Measurements from ENCODE around the gene SUMO3.

Gene SUMO3

DNA sequence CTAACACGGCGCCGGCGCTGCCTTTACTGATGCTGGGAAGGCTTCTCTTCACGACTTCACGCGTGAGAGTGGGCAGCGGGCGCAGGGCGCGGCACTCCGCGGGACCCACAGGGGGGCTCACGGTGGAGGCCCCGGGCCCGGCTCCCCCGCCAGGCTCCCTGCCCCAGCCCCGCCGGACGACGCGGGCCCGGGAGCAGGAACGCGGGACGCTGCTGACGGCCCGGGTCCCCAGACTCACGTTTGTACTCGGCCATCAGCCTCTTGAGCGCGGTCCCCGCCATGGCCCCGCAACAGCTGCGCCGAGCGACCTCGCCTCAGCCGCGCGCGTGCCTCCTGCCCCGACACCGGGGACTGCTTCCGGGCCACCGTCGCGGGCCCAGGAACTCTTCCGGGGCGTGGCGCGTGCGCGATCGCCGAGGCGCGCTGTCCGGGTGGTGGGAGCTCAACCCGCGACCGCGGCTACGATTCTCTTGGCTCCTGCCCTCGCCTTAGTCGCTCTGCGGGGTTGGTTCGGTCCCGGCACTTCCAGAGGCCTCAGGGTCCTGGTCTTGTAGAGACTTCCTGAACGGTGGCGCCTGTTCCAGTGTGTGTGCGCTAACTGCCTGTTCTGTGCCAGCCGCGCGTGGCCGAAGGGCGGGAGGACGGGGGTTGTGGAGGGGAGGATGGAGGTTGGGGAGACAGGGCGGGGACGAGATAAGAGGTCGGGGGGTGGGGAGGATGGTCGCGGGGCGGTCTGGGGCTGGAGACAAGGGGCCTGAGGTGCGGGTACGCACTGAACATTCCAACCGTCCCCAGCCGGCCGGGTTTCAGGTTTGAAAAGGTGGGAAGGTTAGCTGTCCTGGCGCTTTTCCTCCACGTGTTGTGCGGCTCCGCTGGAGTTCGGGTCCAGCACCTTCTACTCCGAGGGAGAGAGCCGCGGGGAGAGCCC is 16.1 kb downstream of the SUMO3 start, which contains the start of gene UBE2G2:
Gene UBE2G2, minus strand, starts transcription at position 353 of the 928 bp plus-strand sequence. Its CDS starts 72 bp downstream, at position 281.
- DNase-seq: peak; percentile 83

DNA sequence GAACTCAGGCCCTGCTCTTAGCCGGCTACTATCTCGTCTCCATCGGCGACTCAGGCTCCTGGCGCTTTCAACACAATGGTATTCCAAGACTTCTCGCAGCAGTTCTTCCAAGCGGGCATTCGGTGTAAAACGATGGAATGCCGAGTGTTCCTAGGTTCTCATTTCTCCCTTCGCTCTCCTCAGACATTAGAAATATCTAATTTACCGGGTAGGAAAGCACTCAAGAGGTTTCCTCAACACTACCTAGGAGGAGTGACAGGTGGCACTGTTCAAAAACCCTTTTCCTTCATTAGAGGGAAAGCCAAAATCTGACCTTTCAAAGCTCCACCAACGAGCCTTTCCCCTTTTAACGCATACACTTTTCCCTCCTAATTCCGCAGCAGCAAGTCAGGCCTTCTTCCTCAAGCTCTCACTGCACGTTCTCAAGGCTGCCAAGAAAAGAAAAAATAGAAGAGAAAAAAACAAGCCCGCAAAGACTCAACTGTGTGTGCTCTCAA is 16.8 kb downstream of the SUMO3 start:
- DNase-seq: no peak

DNA sequence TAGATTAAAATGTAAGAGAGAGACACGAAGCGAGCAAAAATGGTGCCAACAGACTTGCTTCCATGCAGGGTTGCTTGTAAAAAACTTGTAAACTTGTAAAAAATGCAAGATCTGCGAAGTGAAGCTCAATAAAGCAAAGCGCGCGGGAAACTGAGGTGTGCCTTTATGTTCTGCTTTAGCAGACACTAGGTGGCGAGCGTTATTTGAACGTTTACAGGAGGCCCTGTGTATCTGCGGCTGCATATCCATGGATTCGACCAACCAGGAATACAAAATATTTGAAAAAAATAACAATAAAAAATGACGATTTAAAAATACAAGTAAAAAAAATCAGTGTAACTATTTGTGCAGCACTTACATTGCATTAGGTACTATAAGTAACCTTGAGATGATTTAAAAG is 17.8 kb downstream of the SUMO3 start:
- no peak for DNase-seq

DNA sequence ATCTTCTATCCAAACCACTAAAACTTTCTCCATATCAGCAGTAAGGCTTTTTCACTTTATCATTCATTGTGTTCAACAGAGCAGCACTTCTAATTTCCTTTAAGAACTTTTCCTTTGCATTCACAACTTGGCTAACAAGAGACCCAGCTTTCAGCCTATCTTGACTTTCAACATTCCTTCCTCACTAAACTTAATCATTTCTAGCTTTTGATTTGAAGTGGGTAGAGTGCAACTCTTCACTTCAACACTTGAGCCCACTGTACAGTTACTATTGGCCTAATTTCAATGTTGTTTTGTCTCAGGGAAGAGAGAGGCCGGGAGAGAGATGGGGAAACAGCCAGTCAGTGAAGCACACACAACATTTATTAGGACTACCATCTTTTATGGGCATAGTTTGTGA is 18.2 kb downstream of the SUMO3 start:
- no peak for DNase-seq

DNA sequence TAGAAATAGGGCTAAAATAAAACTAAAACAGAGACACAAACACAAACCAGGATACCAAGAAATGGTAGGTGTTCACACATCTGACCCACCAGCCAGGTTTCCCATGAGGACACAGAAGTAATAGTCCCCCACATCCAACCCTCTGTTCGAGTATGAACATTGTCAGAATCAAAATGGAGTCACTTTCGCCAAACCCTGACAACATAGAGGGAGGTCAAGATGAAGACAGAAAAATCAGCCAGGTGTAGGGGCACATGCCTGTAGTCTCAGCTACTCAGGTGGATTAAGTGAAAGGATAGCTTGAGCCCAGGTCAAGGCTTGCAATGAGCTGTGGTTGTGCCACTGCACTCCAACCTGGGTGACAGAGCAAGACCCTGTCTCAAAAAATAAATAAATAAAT is 20.1 kb downstream of the SUMO3 start:
- no peak for DNase-seq

DNA sequence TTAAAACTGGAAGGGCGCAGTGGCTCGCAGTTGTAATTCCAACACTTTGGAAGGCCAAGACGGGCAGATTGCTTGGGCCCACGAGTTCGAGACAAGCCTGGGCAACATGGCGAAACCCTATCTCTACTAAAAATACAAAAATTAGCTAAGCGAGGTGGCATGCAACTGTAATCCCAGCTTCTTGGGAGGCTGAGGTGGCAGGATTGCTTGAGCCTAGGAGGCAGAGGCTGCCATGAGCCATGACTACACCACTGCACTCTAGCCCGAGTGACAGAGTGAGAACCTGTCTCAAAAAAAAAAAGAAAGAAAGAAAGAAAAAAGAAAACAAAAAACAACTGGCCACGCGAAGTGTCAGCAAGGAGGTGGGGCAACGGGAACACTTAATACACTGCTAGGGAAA is 22.5 kb downstream of the SUMO3 start:
- no peak for DNase-seq

DNA sequence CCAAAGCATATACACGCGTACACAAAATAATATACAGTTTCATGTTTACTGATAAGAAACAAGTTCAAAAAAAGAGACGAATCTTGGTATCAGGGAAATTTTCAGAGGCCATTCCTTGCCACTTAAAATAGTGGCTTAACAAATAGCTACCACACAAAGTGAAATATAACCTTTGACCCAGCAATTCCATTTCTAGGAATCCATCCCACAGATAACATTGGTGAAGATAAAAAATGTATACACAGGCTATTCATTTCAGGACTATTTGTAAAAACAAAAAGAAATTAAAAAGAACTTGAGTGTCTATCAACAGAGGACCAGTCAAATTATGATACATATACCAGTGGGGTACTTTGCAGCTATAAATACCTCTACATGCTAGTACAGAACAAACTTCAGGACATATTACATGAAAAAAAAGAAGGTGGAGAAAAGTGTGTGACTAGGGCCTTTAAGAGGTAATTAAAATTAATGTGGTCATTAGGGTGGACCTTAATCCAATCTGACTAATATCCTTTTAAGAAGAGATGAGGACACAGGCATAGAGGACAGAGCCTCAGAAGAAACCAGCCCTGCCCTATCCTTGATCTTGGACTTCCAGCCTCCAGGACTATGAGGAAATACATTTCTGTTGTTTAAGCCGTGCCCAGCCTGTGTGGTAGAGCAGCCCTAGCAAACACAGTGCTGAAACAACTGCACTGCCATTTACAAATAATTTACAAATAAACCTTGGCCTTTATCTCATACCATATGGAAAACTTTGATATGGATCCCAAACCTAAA is 24.1 kb downstream of the SUMO3 start:
- no peak for DNase-seq

DNA sequence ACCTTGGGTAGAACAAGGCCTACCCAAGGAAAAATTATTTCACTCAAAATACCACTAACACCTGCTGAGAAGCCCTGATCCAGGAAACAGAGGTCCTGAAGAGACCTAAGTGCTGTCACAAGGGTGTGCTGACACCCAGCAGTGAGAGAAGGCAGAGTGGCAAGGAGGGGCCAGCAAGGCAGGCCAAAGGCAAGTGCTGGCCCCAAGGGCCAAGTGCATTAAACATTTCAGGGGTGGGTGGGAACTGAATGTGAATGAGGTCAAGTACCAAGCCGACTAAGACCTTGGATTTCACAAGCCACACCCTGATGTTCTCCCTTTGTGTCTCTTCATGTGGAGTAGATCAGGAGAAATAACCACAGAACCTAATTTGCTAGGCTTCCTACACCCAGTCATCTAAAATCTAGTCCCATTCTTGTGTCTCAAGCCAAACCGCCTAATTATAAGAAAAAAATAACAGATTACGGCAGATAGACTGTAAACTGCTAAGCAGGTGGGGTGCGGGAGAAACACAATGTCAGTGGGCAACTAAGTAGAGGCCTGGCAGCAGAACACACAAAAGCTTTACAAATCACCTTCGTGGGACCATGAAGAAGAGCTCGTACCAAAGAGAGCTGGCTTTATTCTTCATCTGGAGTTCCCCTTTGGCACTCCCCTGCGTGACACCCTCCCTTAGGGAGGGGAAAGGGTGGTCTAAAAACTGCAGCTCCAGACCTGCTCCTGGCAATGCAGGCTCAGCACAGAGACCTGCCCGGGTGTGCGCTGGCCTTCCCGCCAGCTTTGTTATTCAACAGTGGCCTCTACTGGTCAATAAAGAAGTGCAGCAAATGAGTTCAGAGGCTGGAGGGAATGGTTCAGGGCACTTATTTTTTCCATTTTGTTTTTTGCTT is 24.9 kb downstream of the SUMO3 start:
- DNase-seq: peak; percentile 28

DNA sequence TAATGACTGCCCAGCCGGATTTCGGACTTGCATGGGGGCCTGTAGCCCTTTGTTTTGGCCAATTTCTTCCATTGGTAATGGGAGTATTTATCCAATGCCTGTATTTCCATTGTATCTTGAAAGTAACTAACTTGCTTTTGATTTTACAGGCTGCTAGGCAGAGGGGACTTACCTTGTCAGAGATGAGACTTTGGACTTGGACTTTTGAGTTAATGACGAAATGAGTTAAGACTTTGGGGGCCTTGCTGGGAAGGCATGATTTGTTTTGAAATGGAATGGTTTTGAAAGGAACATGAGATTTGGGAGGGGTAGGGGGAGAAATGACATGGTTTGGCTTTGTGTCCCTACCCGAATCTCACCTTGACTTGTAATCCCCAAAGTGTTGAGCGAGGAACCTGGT is 25.9 kb downstream of the SUMO3 start:
- DNase-seq: no peak

DNA sequence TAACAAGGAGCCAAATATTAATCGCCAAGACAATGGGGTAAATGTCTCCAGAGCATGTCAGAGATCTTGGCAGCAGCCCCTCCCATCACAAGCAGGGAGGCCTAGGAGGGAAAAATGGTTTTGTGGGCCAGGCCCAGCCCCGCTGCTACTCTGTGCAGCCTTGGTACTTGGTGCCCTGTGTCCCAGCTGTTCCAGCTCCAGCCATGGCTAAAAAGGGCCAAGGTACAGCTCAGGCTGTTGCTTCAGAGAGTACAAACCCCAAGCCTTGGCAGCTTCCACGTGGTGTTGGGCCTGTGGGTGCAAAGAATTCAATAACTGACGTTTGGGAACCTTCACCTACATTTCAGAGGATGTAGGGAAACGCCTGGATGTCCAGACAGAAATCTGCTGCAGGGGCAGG is 26.6 kb downstream of the SUMO3 start:
- DNase-seq: no peak

DNA sequence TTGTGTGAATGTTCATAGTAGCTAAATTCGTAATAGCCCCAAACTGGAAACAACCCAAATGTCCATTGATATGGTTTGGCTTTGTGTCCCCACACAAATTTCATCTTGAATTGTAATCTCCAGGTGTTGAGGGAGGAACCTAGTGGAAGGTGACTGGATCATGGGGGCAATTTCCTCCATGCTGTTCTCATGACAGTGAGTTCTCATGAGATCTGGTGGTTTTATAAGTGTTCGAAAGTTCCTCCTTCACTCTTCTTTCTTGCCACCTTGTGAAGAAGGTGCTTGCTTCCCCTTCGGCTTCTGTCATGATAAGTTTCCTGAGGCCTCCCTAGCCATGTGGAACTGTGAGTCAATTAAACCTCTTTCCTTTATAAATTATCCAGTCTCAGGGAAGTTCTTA is 27.5 kb downstream of the SUMO3 start:
- no peak for DNase-seq

DNA sequence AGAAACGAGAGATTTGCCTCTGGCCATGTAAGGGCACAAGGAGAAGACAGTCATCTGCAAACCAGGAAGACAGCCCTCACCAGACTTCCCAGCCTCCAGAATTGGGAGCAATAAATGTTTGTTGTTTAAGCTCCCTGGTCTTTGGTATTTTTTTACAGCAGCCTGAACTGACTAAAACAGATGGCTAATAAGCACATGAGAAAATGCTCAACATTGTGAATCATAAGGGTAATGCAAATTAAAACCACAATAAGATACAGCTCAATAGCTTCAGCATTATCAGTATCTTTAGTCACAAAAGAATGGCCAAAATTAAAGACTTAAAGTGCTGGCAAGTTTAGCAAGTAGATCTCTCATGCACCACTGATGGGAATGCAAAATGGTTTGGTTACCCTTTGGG is 28.0 kb downstream of the SUMO3 start:
- no peak for DNase-seq

DNA sequence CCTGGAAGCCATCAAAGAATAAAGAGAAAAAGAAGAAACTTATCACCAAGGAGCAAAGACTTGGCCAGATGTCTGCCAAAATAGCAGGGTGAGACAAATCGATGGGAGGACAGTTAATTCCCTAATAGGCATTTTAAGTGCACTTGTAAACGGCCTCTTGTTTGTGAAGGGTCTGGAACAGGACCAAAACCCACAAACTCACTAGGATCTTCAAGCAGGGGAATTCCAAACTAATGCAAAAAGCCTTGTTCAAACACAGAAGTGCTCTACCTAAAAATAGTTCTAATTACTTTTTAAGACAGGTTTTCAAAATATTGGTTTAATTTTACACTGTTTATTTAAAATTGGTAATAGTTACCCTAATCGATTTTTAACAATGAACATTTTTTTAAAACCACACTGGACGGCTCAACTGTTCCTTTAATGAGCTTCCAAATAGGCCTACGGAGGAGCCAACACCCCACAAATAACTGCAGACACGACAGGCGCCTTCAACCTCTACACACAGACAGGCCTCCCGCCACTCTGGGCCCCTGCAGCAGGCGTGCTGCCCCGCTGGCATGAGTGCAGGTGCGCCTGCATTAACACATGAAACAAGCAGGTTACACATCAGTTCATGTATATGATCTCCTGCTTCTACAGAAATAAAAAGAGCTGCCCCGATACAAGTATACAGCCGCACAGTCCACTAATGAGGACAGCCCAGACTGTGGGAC is 32.1 kb downstream of the SUMO3 start:
- no peak for DNase-seq

DNA sequence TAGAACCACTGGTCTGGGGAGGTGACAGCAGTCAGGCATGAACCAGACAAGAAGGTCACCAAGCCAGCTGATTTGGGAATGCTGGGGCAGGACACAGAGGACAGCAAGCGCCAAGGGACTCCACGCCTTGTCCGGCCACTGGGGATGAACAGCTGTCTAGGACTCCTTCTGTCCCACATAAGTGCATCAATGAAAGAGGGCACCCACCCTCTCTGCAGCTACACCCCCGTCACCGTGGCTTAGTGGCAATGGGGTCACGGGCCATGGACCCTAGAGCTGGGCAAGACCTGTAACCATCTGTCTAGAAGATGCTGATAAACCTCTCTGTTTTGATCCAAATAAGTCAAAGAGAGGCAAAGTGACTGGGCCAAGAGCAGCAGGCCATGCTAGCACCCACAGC is 33.1 kb downstream of the SUMO3 start:
- no peak for DNase-seq

DNA sequence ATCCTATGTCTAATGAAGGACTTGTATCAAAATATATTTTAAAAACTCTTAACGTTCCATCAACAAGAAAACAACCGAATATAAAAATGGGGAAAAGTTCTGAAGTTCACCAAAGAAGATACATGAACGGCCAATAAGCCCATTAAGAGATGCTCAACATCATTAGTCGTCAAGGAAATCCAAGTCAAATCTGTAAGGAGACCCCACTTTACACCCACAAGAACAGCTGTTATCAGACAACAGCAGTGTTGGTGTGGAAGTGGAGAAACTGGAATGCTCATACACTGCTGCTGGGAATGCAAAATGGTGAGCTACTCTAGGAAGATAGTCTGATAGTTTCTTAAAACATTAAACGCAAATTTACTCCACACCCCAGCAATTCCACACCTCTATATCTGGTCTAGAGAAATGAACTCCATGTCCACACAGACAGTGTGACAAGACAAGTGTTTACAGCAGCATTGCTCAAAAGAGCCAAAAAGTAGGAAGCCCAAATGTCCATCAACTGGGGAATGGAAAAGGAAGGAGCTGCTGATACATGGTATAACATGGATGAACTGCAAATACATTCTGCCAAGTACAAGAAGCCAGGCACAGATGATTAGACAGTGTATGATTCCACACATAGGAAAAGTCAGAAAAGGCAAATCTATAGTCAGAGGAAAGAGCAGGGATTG is 34.7 kb downstream of the SUMO3 start:
- no peak for DNase-seq

DNA sequence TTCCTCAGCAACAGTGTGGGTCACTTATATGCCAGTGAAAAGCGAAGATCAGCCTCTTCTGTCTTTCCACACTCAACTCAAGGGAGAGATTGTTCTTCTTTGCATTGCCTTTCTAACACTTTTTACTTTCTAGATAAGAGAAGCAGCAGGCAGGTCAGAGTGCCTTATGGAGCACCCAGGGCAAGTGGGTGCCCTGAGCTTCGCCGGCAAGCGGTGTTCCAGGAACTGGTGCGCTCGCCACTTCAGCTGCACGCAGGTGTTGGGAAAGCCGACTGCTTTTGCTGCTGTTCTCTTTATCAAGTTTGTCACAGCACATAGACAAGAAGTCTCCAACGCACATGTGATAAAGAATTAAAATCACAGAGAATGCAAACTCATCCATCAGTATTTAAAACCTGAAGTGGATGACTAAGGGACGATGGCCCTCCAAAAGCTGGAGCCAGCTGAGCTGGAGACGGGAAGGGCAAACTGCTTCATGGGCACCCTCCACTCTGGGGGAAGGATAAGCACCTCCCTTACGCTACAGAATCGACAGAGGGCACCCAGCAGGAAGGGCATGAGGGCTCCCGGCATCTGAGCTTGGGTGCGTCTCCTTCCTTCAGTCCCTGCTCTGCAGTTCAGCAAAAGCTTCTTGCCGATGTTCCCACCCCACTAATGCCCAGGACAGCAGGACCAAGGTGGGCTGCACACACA is 36.9 kb downstream of the SUMO3 start:
- DNase-seq: no peak

DNA sequence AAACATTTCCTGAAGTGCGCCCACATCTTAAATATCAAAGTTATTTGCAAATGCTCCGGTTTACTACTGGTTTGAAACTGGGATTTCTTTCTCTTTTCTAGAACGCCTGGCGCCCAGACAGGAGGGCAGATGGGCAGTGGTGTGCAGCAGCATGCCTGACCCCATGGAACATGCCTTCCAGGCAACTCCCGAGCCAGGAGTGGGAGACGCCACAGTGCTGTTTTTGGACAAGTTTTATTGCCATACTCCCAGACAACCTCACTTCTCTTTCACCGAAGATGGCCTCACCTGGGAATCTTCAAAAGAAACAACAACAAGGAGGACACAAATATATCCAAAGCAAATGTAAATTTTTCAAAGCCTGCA is 37.7 kb downstream of the SUMO3 start:
- no peak for DNase-seq

DNA sequence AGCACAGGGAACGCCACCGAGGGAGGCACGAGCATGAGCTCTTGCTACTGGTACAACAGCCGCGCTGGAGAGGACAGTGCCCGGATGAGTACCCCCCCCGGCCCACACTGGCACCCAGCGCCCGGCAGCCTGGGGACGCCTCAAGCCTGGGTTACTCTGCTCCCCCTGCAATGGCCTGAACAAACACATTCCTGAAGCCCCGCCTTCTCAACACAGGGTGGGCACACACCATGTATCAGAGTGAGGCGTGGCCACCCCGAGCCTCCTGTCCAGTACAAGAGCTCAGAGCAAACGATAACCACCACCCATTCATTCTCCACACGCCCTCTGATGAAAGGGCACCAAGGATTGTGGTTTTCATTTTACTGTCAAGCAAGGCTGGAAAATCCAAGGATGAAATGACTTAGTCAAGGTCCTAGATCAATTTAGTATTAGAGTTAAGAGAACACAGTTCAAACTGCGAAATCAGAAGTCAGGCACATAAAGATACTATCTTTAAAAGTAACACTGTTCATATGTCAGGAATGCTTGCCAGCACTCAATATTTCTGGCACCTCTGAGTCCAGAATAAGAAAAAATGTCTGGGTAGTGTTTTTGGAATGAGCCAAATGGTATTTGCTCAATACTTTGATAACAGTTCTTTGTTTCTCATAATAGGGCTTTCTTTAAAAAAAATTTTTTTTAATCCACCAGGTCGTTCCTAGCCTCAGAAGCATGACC is 38.3 kb downstream of the SUMO3 start:
- DNase-seq: no peak

DNA sequence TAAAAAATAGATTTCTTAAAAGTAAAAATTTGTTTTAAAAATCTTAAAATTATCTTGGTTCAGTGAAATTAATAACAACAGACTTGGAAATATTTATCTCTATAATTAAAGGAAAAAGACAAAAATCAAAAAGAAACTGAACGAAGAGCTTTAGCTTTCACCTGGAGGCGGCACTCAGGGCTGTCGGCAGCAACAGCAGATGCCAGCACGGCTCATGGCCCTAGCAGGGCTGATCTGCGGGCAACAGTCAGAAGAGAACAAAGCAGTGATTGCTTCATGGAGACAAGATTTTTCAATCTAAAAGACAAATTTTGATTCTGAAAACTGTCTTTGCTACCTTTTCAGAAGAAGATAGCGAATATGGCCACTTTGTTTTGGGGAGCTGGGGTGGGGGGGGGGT is 38.9 kb downstream of the SUMO3 start:
- DNase-seq: no peak

DNA sequence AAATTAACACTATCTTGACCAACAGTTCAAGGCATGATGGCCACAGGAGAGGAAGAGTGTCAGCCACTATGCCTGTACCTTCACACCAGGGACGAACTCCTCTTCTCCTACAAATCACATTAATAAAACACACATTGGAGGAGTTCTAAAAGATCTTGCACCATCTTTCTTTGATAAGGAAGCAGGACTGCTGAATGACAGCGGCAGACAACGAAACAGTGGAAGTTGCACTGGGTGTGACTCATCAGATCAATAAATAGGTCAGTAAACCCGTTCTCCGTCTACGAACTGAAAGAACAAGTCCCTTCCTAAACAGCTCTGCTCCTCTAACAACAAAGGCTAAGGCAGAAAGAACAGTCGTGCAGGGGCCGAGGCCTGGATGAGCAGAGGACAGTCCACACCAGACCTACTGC is 39.4 kb downstream of the SUMO3 start:
- no peak for DNase-seq

All from activated CD4-positive, alpha-beta T cell treated with anti-CD3 and anti-CD28 coated beads for 1 hour (primary cell).